Progenitor cell of endocrine pancreas (in vitro differentiated cells): ENCODE data around the gene C12orf75. TPM values are rescaled to one million over a fixed set of nuclear protein-coding genes. Genes with fewer than 3 reads are reported as not detected.

Experiments
- DNase-seq: peaks from one replicate; pipeline ENCODE4 v3.0.0; 2021; ENCODE audit warnings: low spot score; ENCODE audit not compliant: unreplicated experiment
- H3K27ac Mint-ChIP-seq: 2 replicates; pipeline ENCODE4 v1.8.0; 2021; ENCODE audit warnings: mild to moderate bottlenecking, moderate library complexity, mixed read lengths
- H3K27me3 Mint-ChIP-seq: 2 replicates; pipeline ENCODE4 v1.8.0; 2021; ENCODE audit warnings: mixed read lengths
- H3K36me3 Mint-ChIP-seq: 2 replicates; pipeline ENCODE4 v1.8.0; 2022; ENCODE audit warnings: mixed read lengths; ENCODE audit not compliant: insufficient read depth
- H3K4me1 Mint-ChIP-seq: 2 replicates; pipeline ENCODE4 v1.8.0; 2021; ENCODE audit warnings: low read depth, mixed read lengths
- H3K4me3 Mint-ChIP-seq: 2 replicates; pipeline ENCODE4 v1.8.0; 2021; ENCODE audit warnings: low read depth, mild to moderate bottlenecking, moderate library complexity, mixed read lengths
- H3K9me3 Mint-ChIP-seq: 2 replicates; pipeline ENCODE4 v1.8.0; 2021; ENCODE audit warnings: low read depth, mixed read lengths
- CTCF ChIP-seq: fragments of 200-600 bp; sonication (generic); IDR thresholded peaks from one replicate; pipeline ENCODE4 v1.5.0; 2021; ENCODE audit warnings: antibody characterized with exemption, mild to moderate bottlenecking; ENCODE audit not compliant: unreplicated experiment
- total RNA-seq: library from RNA; stranded (reverse); gene quantifications from 2 replicates; pipeline ENCODE4 v1.2.1, GENCODE V29; 2021

Gene C12orf75
- total RNA-seq, 1 donor from 2014 or later = 228 TPM

DNA sequence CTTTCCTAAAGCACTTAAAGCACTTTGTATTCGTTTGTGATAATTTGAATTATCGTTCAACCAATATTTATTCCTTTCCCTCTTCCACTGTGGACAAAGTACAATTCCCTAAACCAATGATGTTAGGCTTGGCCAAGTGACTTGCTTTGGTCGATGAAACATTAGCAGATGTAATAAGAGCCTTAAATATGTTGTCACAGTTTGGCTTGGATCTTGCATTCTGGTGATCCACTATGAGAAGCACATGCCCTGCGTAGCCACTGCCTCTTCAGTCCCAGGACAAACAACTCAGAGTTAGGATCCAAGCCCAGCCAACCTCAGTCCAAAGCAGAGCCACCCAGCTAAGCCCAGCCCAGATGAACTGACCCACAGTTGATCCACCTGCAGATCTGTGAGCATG, 8.4 kb upstream of the C12orf75 start:
- no peak for DNase-seq
- H3K27ac Mint-ChIP-seq = no peak overlapping the region
- no peaks in the 10 kb centered on the region for H3K36me3 Mint-ChIP-seq
- no peak for TF ChIP-seq CTCF
- peaks cover 46% of the 10 kb centered on the region for H3K4me1 Mint-ChIP-seq
- no peak overlapping the region for H3K4me3 Mint-ChIP-seq
- no peaks in the 10 kb centered on the region for H3K27me3 Mint-ChIP-seq
- no peaks in the 10 kb centered on the region for H3K9me3 Mint-ChIP-seq

DNA sequence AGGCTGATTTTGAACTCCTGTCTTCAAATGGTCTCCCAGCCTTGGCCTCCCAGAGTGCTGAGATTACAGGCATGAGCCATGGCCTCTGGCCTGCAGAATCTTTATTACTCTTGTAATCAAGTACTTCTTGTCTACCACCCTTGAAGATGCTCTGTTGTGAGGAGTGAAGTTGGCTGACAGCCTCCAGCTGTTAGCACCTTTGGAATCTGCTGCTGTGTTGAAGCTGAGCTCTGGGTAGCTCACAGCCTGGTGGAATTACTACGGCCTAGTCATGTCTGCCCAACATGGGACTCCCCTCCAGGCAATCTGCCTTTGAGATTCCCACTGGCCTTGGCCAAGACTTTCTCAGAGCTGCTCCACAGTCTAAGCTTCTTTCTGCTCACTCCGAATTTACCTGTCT, 5.8 kb upstream of the C12orf75 start:
- DNase-seq = no peak
- Mint-ChIP-seq H3K9me3 (no peaks in the 10 kb centered on the region), H3K4me3 (no peak overlapping the region), H3K27me3 (no peaks in the 10 kb centered on the region), H3K4me1 (peaks cover 32% of the 10 kb centered on the region), H3K27ac (peak overlapping the region; percentile 15), H3K36me3 (no peaks in the 10 kb centered on the region)
- TF ChIP-seq CTCF = no peak

DNA sequence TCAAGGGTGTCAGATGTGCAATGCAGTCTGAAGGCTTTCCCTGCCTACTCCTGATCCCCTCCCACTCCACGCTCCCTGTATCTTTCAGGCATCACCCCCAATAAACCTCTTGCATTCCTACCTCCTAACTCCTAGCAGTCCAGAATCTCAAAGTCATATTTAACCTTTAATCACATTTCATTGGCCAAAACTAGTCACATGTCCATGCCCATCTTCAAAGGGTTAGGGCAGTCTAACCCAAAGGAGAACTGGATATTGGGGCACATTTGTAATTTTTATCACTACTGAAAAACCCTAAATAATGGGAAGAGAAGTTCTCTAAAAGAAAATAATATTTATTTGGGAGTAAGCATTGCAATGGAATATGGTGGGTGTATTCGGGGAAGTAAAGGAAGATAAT, 5.4 kb upstream of the C12orf75 start:
- Mint-ChIP-seq H3K27me3 (no peaks in the 10 kb centered on the region), H3K27ac (peak overlapping the region; percentile 15), H3K36me3 (no peaks in the 10 kb centered on the region), H3K4me3 (no peak overlapping the region), H3K4me1 (peaks cover 31% of the 10 kb centered on the region), H3K9me3 (no peaks in the 10 kb centered on the region)
- no peak for TF ChIP-seq CTCF
- no peak for DNase-seq

GRCh38 chr12:105329926-105330282, 587 bp upstream of the C12orf75 start:
- H3K36me3 Mint-ChIP-seq = peaks cover 2% of the 10 kb centered on the region
- no peaks in the 10 kb centered on the region for H3K9me3 Mint-ChIP-seq
- H3K4me3 Mint-ChIP-seq = peak overlapping the region; percentile 74
- H3K4me1 Mint-ChIP-seq = peaks cover 43% of the 10 kb centered on the region
- peak overlapping the region; percentile 15 for H3K27ac Mint-ChIP-seq
- TF ChIP-seq CTCF = no peak
- H3K27me3 Mint-ChIP-seq = no peaks in the 10 kb centered on the region
- DNase-seq = no peak

DNA sequence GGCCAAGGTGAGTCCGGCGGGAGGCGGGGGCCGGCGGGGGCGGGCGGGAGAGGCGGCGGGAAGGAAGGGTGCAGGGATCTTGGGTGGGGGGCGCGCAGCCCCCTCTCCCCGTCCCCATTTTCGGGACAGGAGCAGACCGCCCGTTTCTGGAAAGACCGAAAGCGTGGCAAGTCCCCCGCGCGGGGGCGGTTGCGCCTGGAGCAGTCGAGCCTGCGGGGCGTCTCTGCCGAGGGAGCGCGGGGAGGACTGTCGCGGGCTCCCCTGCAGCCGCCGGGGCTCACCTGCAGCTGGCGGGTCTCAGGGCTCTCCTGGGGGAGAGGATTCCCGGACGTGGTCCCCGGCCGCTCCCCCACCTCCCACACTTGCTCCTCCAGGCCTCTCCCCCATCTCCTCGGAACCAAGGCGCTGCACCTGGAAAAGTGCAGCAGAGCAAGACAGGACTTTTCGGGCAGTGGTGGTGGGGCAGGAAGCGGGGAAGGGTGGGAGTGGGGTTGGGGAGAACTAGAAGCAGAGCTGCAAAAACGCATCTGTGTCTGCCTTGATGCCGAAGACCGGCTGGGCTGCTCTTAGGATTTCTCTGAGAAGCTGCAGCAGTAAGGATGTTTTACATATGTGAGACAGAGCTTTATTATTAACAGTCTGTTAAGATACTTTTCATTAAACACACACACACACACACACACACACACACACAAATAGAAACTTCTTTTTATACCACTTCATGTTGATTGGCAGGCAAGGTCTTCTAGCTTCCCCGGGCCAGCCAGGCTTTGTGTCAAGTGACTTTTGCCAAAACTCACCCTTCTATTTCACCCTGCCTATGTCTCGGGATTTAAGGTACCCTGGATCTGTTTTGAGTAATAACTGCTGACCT, 677 bp downstream of the C12orf75 start:
- TF ChIP-seq CTCF = peak; percentile 29
- Mint-ChIP-seq H3K4me3 (peak overlapping the region; percentile 85), H3K27me3 (no peaks in the 10 kb centered on the region), H3K4me1 (peaks cover 50% of the 10 kb centered on the region), H3K36me3 (peaks cover 4% of the 10 kb centered on the region), H3K27ac (peak overlapping the region; percentile 90), H3K9me3 (no peaks in the 10 kb centered on the region)
- peak; percentile 34 for DNase-seq
